Left colon (tissue), 2 donors: ENCODE results near the gene SSU72. TPM values are rescaled to one million over a fixed set of nuclear protein-coding genes. Genes with fewer than 3 reads are reported as not detected.
A peak's percentile ranks its signal among the peaks of the same experiment; 100 is the strongest.

Source experiments
- ATAC-seq: fragments of 200-7000 bp; cut with Tn5 transposase; one replicate; pipeline ENCODE4 v1.9.1; 2020; ENCODE audit warnings: mild to moderate bottlenecking, moderate library complexity
- DNase-seq, 2 donors: peaks; one replicate each; pipeline ENCODE4 v3.0.0-alpha.2; 2020
- intact Hi-C, 2 donors: fragments of 100-400 bp; cut with DNase I in 1 of 2; cut with micrococcal nuclease in 1 of 2; formaldehyde crosslinking; loops; one replicate each; pipeline versions ENCODE4 v1.11.2 to v1.14.0; 2022; cut with DNase I, micrococcal nuclease
- long read RNA-seq: library from polyadenylated mRNA; unstranded; transcript quantifications from one replicate; pipeline ENCODE4 v2.0.0, GENCODE V29; 2021
- total RNA-seq, 2 donors: library from RNA; stranded (reverse); fragmentation: NEBNext Ultra II Directional; extraction: Animal tissue kit (Norgen Biotek cat#: 25700); gene quantifications; one replicate each; pipeline ENCODE4 v1.2.1, GENCODE V29; 2021
- donor health status: DM: no; HTN: no; CAD: no.
- donor health status: DM: yes; HTN: yes; CAD: no.

The SSU72 gene
- 100 to 1,000 TPM; 118 to 130 TPM for total RNA-seq
- long read RNA-seq, full-length matches to known transcripts, result 175 of 189 reads
- long read RNA-seq, partial matches to known transcripts, result 4 of 189 reads
- long read RNA-seq, other reads (novel, unspliced or antisense), result 10 of 189 reads

DNA sequence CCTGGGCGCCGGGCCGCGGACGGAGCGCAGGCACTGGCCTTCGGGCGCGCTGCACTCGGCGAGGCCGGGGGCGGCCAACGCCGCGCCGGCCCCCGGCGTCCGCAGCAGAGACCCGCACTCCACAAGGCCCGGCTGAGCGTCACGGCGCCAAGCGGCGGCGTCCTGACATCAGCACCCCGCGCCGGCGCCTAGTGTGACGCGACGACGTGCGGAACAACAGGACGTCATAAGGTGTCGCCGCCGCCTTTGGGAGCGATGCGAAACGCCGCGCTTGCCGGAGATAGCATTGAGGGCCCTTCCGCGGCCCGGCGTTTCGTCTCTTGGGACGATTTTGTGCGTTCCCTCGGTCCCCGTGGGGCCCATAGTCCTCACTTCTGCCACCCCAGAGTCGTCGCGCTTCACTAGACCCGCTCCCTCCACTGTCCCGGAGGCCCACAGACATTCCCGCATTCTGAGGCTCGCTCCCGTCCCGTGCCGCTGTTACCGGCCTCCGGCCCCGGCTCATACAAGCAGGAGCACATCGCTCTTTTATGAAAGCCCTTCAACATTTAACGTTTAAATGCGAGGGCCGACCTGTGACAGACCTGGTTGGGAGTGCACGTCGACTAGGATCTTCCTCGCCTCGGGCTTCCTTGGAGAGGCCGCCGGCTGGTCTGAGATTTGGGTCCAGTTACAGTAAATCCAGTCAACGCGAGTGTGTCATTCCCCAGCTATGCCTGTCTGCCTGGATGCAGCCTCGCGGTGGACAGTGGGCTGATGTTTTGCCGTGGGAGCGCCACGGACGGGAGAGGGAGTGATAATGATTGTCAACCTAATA, at the start of gene SSU72:
Gene SSU72 (minus strand): TSS at position 143 of the 817 bp plus-strand sequence. CDS start 306 bp downstream, outside the sequence.
- ATAC-seq, result peak; percentile 85
- DNase-seq, result peak; percentile 92 to 97
- intact Hi-C loops, result no loop called here

GRCh38 chr1:1623631-1624442, 49.2 kb upstream of the SSU72 start:
- intact Hi-C loops, result no loop called here
- ATAC-seq, result no peak
- peak in 1 of 2 donors; percentile 24 for DNase-seq

GRCh38 chr1:1623181-1623630, 48.5 kb upstream of the SSU72 start:
- DNase-seq (peak in 1 of 2 donors; percentile 23), ATAC-seq (no peak)
- intact Hi-C loops, result no loop called here

DNA sequence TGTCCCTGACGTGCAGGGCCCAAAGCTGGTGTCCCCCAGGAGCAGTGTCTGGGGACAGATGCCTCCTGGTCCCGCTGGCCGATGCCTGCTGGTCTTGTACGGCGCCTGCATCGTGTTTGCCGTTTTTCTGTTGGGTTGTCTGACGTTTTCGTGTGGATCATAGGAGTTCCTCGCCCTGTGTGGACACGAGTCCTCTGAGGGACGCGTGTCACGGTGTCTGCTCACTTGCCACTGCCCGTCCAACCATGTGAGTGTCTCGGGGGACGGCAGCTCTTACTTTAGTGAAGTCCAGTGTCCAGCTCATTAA, 48.1 kb upstream of the SSU72 start:
- intact Hi-C loops, result no loop called here
- no peak for ATAC-seq
- peak in 1 of 2 donors; percentile 14 for DNase-seq

GRCh38 chr1:1622010-1622787, 47.5 kb upstream of the SSU72 start:
- ATAC-seq (no peak), DNase-seq (peak in 1 of 2 donors; percentile 23)
- intact Hi-C loops, result no loop called here

DNA sequence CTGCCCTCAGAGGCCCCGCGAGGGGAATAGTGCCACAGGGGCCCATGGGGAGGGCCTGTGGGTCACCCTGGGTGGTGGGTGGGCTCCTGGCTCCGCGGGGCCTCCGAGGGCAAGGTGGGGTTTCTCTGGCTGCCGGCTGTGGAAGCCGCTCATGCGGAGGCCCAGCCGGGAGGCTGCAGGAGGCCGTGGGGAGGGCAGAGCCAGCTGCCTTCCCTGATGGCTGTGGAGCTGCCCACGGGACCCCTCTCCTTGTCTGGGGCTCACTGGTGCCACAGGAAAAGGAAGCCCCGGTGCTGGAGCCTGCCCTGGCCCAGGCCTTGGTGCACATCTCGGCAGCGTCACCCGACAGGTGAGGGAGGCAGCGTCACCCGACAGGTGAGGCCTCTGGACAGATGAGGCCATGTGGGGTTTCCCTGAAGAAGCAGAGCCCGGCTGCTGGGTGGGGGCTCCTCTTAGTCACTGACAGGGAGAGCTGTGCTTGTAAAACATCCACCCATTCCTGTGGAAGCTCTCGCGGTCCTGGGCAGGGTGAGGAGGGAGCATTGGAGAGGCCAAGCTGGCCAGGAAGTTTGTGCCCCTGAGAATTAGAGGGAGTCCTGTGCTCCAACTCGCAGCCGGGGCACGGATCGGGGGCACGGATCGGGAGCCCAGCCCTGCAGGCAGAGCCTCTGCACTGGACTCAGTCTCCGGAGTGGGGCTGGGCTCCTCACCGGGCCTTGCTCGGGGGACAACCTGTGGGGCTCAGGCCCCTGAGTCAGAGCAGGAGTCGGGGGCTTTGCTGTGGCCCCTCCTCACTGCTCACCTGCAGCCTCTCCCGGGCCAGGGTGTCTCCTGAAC, 46.7 kb upstream of the SSU72 start:
- intact Hi-C loops, result no loop called here
- DNase-seq, result peak in 1 of 2 donors; percentile 23
- ATAC-seq, result no peak

DNA sequence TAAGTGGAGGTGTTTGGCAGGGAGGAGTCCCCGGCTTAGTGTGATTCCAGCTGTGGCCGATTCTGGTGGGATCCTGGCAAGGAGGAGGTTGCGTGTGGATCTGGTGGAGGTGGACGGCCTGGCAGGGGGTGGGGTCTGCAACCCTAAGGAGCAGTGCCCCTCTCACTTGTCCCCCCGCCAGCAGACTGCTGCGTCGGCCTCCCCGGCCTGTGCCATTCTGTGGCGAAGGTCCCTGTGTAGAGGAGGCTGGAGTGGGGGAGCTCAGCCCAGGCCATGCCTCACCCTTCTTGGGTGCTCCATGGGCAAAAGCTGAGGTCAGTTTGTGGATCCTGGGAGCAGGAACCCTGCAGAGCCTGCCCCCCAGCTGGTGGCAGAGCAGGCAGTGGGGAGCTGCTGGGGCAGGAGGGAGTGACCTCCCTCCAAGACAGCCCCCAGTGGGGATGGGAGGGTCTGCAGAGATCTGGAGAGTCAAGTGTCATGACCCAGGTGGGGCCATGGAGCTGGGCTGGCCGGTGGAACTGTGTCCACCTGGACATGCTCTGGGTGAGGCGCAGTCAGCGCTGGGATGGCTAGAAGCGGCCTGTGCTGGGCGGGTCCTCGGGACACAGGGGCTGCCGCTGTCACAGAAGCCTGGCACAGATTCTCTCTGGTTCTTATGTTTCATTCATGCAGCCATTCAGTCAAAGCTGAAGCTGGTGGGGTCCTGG, 45.9 kb upstream of the SSU72 start:
- intact Hi-C loops, result no loop called here
- ATAC-seq (no peak), DNase-seq (peak in 1 of 2 donors; percentile 21)

GRCh38 chr1:1619917-1620361, 45.3 kb upstream of the SSU72 start:
- ATAC-seq (no peak), DNase-seq (peak in 1 of 2 donors; percentile 24)
- intact Hi-C loops, result no loop called here

DNA sequence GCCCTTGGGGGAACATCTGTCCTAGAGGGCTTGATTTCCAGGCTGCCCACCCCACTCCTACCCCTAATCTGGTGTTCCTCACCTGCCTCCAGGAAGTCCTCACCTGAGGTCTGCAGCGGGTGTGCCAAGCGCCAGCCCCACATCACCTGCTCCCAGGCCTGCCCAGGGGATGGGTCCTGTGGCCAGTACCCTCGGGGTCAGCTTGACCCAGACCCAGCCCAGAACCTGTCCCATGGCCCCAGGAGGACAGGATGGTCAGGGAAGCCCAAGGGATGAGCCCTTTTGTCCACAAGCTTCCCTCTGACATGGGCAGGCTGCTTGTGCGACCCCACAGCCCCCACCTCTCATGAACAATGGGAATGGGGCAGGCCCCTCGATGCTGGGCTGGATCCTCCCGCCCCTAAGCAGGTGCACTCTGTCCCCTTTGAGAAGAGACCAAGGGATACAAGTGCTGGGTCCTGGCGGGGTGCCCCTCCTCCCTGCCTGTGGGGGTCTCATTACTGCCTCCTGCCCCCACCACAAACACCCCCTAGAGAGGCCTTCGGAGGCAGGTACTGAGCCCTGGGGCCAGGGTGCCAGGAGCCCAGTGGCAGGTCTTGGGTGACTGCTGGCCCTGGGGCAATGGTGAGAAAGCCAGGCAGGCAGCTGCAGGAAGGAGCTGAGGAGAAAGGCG, 43.9 kb upstream of the SSU72 start:
- no peak for ATAC-seq
- DNase-seq, result peak in 1 of 2 donors; percentile 26
- intact Hi-C loops, result no loop called here

DNA sequence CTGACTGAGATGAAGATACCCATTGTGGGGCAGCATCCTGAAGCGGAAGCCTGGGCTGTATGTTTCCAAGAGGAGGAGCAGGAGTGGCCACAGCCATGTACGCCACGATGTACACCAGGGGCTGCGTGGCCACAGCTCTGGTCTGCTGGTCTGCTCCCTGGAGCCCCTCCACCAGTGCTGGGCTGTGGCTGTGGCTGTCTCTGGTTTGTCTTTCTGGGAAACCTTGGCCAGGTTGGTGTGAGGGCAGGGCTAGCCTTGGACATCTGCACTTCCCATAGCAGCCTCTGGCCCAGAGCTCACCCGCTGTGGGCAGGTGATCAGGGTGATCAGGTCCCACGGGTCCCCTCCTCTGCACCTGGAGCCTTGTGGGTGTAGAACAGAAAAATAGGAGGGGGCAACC, 43.3 kb upstream of the SSU72 start:
- DNase-seq (peak in 1 of 2 donors; percentile 22), ATAC-seq (no peak)
- intact Hi-C loops, result no loop called here

GRCh38 chr1:1617516-1617915, 42.9 kb upstream of the SSU72 start:
- intact Hi-C loops, result no loop called here
- ATAC-seq, result no peak
- no peak for DNase-seq

GRCh38 chr1:1616838-1617237, 42.2 kb upstream of the SSU72 start:
- DNase-seq (peak; percentile 27 to 30), ATAC-seq (no peak)
- intact Hi-C loops, result no loop called here

GRCh38 chr1:1616045-1616790, 41.6 kb upstream of the SSU72 start:
- intact Hi-C loops, result no loop called here
- peak; percentile 50 for ATAC-seq
- peak; percentile 48 to 76 for DNase-seq

GRCh38 chr1:1615256-1616044, 40.8 kb upstream of the SSU72 start, which contains the start of gene MIB2:
Gene MIB2, plus strand, starts transcription at chr1:1615500. Its CDS starts 7,953 bp downstream, at chr1:1623453.
- intact Hi-C loops, result no loop called here
- ATAC-seq, result peak; percentile 90
- peak; percentile 96 for DNase-seq

GRCh38 chr1:1614954-1615255, 40.2 kb upstream of the SSU72 start:
- ATAC-seq, result no peak
- no peak for DNase-seq
- intact Hi-C loops, result no loop called here
